ENCODE measurements around the gene ANKRD50.
A peak's percentile ranks its signal among the peaks of the same experiment; 100 is the strongest.

Gene ANKRD50

DNA sequence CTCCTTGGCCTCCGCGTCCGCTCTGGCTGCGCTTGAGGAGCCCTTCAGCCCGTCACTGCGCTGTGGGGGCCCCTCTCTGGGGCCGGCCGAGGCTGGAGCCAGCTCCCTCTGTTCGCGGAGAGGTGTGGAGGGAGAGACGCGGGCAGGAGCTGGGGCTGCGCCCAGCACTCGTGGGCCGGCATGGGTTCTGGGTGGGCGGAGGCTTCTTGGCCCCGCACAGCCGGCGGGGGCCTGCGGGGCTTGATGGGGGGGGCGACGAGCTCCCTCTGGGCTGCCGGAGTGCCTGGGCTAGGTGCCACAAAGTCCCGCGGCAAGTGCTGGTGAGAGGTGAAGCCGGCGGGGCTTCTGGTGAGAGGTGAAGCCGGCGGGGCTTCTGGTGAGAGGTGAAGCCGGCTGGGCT lies 61.9 kb downstream of the ANKRD50 start:
- peaks cover 9% of the 10 kb centered on the region for H3K36me3 Mint-ChIP-seq (ENCODE audit: low read depth)
- no peaks in the 10 kb centered on the region for H3K27me3 Mint-ChIP-seq (ENCODE audit: low read depth)
- no peak overlapping the region for H3K27ac Mint-ChIP-seq
- TF ChIP-seq CTCF (IDR thresholded peaks at IDR 0.05; ENCODE audit: unreplicated experiment in 3 of 3) = no peak
- H3K4me1 Mint-ChIP-seq = no peaks in the 10 kb centered on the region
- no peak overlapping the region for H3K4me3 Mint-ChIP-seq
- no peaks in the 10 kb centered on the region for H3K9me3 Mint-ChIP-seq

GRCh38 chr4:124647599-124647998 lies 64.9 kb downstream of the ANKRD50 start:
- no peaks in the 10 kb centered on the region for H3K9me3 Mint-ChIP-seq
- peaks cover 6% of the 10 kb centered on the region for H3K36me3 Mint-ChIP-seq (ENCODE audit: low read depth)
- H3K4me1 Mint-ChIP-seq = no peaks in the 10 kb centered on the region
- no peak overlapping the region for H3K4me3 Mint-ChIP-seq
- H3K27me3 Mint-ChIP-seq (ENCODE audit: low read depth) = no peaks in the 10 kb centered on the region
- H3K27ac Mint-ChIP-seq = no peak overlapping the region
- no peak for TF ChIP-seq CTCF (IDR thresholded peaks at IDR 0.05; ENCODE audit: unreplicated experiment in 3 of 3)

DNA sequence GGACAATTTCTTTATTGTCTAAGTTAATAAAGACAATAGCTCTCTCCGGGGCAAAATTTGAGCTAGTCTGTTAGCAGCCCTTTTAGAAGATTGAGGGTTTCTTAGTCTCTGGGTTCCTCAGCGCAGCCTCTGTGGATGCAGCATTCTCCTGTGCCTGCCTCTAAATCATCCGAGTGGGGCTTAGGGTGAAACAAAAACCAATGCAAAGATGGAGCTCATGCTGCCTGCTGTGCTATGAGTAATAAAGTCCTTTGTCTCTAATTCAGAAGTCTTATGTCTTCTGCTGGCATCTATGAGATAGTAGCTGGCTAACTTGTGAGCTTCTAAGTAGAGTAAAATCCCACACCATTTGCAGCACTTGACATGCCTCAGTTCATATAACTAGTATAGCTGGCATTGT lies 67.9 kb downstream of the ANKRD50 start:
- no peaks in the 10 kb centered on the region for H3K36me3 Mint-ChIP-seq (ENCODE audit: low read depth)
- no peak overlapping the region for H3K4me3 Mint-ChIP-seq
- peaks cover 5% of the 10 kb centered on the region for H3K4me1 Mint-ChIP-seq
- H3K27ac Mint-ChIP-seq = no peak overlapping the region
- no peak for TF ChIP-seq CTCF (IDR thresholded peaks at IDR 0.05; ENCODE audit: unreplicated experiment in 3 of 3)
- no peaks in the 10 kb centered on the region for H3K9me3 Mint-ChIP-seq
- H3K27me3 Mint-ChIP-seq (ENCODE audit: low read depth) = no peaks in the 10 kb centered on the region

- no peak overlapping the region for H3K27ac Mint-ChIP-seq
- H3K27me3 Mint-ChIP-seq (ENCODE audit: low read depth) = no peaks in the 10 kb centered on the region
- no peak overlapping the region for H3K4me3 Mint-ChIP-seq
- H3K36me3 Mint-ChIP-seq (ENCODE audit: low read depth) = no peaks in the 10 kb centered on the region
- TF ChIP-seq CTCF (IDR thresholded peaks at IDR 0.05; ENCODE audit: unreplicated experiment in 3 of 3) = no peak
- peaks cover 5% of the 10 kb centered on the region for H3K4me1 Mint-ChIP-seq
- no peaks in the 10 kb centered on the region for H3K9me3 Mint-ChIP-seq
These were observed 69.7 kb downstream of the ANKRD50 start for GRCh38 chr4:124642846-124643245.

- Mint-ChIP-seq H3K9me3 (no peaks in the 10 kb centered on the region), H3K4me3 (no peak overlapping the region), H3K27ac (peak overlapping the region in 2 of 3 experiments; percentile 14 to 55), H3K36me3 (ENCODE audit: low read depth) (no peaks in the 10 kb centered on the region), H3K27me3 (ENCODE audit: low read depth) (no peaks in the 10 kb centered on the region), H3K4me1 (peaks cover 5% of the 10 kb centered on the region)
- no peak for TF ChIP-seq CTCF (IDR thresholded peaks at IDR 0.05; ENCODE audit: unreplicated experiment in 3 of 3)
These were observed 70.7 kb downstream of the ANKRD50 start for GRCh38 chr4:124641715-124642381.

GRCh38 chr4:124640022-124640730 lies 72.4 kb downstream of the ANKRD50 start:
- no peak for TF ChIP-seq CTCF (IDR thresholded peaks at IDR 0.05; ENCODE audit: unreplicated experiment in 3 of 3)
- Mint-ChIP-seq H3K4me1 (peaks cover 5% of the 10 kb centered on the region), H3K36me3 (ENCODE audit: low read depth) (peaks cover 5% of the 10 kb centered on the region), H3K27ac (no peak overlapping the region), H3K27me3 (ENCODE audit: low read depth) (no peaks in the 10 kb centered on the region), H3K9me3 (no peaks in the 10 kb centered on the region), H3K4me3 (no peak overlapping the region)
